CD4-positive, alpha-beta T cell (primary cell): Measurements from ENCODE around the gene ALK. TPM values are rescaled to one million over a fixed set of nuclear protein-coding genes. Genes with fewer than 3 reads are reported as not detected.

Experiments used
- ATAC-seq: fragments of 200-7000 bp; cut with Tn5 transposase; one replicate; pipeline ENCODE4 v1.10.0; 2022; ENCODE audit warnings: mild to moderate bottlenecking; ENCODE audit not compliant: poor library complexity
- CTCF ChIA-PET: fragments of 350-600 bp; sonication (Branson Sonifier 250); formaldehyde crosslinking; loops from one replicate; lab custom pipeline; 2021; ENCODE audit warnings: antibody characterized with exemption, inconsistent platforms; lab: Charles Lee
- POLR2A ChIA-PET: fragments of 350-600 bp; sonication (Branson Sonifier 250); formaldehyde crosslinking; loops from one replicate; lab custom pipeline; 2021; ENCODE audit warnings: antibody characterized with exemption, inconsistent platforms; lab: Charles Lee
- DNase-seq, 14 experiments: peaks; one replicate each; pipeline ENCODE4 v3.0.0-alpha.2; 2013 to 2020; ENCODE audit warnings: mixed read lengths in 2 of 14
- H3K27ac ChIP-seq, 2 donors: one replicate each; pipeline versions ENCODE4 v1.5.1 to v1.7.0; 2013; ENCODE audit warnings: low read length in 2 of 2, low read depth in 1 of 2, mild to moderate bottlenecking in 1 of 2
- H3K27me3 ChIP-seq, 2 experiments: 1 replicate in 1 of 2; 2 replicates in 1 of 2; pipeline versions ENCODE4 v1.6.1 to v1.7.0; 2013; ENCODE audit warnings: low read length in 2 of 2, control low read depth in 1 of 2, mild to moderate bottlenecking in 1 of 2, moderate library complexity in 1 of 2; ENCODE audit not compliant: insufficient read depth in 2 of 2, control insufficient read depth in 1 of 2
- H3K36me3 ChIP-seq: one replicate; pipeline ENCODE4 v1.6.1; 2013; ENCODE audit warnings: low read length, control low read depth; ENCODE audit not compliant: insufficient read depth
- H3K4me1 ChIP-seq: one replicate; pipeline ENCODE4 v1.6.1; 2013; ENCODE audit warnings: low read length, control low read depth; ENCODE audit not compliant: insufficient read depth
- H3K4me3 ChIP-seq: one replicate; pipeline ENCODE4 v1.5.1; 2013; ENCODE audit warnings: mild to moderate bottlenecking, low read length, moderate library complexity
- H3K9me3 ChIP-seq, 2 experiments: 1 replicate in 1 of 2; 2 replicates in 1 of 2; pipeline versions ENCODE4 v1.6.1 to v1.7.0; 2013; ENCODE audit warnings: low read length in 2 of 2, mild to moderate bottlenecking in 2 of 2, control low read depth in 1 of 2, moderate library complexity in 1 of 2; ENCODE audit not compliant: control insufficient read depth in 1 of 2, insufficient read depth in 1 of 2
- H3K27ac Mint-ChIP-seq: one replicate; pipeline ENCODE4 v1.8.0; 2020; ENCODE audit warnings: mixed read lengths
- H3K27me3 Mint-ChIP-seq: one replicate; pipeline ENCODE4 v1.8.0; 2021; ENCODE audit warnings: mixed read lengths
- H3K36me3 Mint-ChIP-seq: one replicate; pipeline ENCODE4 v1.8.0; 2021; ENCODE audit warnings: low read depth, mixed read lengths
- H3K4me1 Mint-ChIP-seq: one replicate; pipeline ENCODE4 v1.8.0; 2021; ENCODE audit warnings: low read depth, mixed read lengths
- H3K4me3 Mint-ChIP-seq: one replicate; pipeline ENCODE4 v1.8.0; 2020; ENCODE audit warnings: mild to moderate bottlenecking, mixed read lengths
- H3K9me3 Mint-ChIP-seq: one replicate; pipeline ENCODE4 v1.8.0; 2020; ENCODE audit warnings: mixed read lengths
- CTCF ChIP-seq: fragments of 200-600 bp; IDR thresholded peaks from one replicate; pipeline ENCODE4 v1.8.0; 2022; ENCODE audit warnings: antibody characterized with exemption, mild to moderate bottlenecking
- intact Hi-C, 2 experiments: fragments of 100-400 bp; cut with DNase I in 1 of 2; cut with micrococcal nuclease in 1 of 2; formaldehyde crosslinking; loops; one replicate each; pipeline versions ENCODE4 v1.15.1 to v1.9.0; 2023 to 2025; cut with DNase I, micrococcal nuclease
- total RNA-seq, 174 experiments: library from RNA in 2 of 174; stranded (reverse) in 2 of 174; gene quantifications; one replicate each; pipeline ENCODE4 v1.2.3 and lab custom pipeline; 2021 to 2026

Gene ALK
- total RNA-seq, 2 experiments from 2014 or later, result not detected

- ChIA-PET POLR2A (no interaction called here), CTCF (no interaction called here)
- H3K9me3 ChIP-seq, result peaks cover 0 to 4% of the 10 kb centered on the region in 2 experiments
- H3K27me3 Mint-ChIP-seq, result peaks cover 15% of the 10 kb centered on the region
- H3K4me3 Mint-ChIP-seq, result no peak overlapping the region
- H3K4me1 ChIP-seq, result no peaks in the 10 kb centered on the region
- peaks cover 2% of the 10 kb centered on the region for H3K9me3 Mint-ChIP-seq
- ATAC-seq (no peak), DNase-seq (no peak)
- intact Hi-C loops, result no loop called here
- H3K4me1 Mint-ChIP-seq, result no peaks in the 10 kb centered on the region
- H3K27ac ChIP-seq, result no peak overlapping the region
- no peak overlapping the region for H3K4me3 ChIP-seq
- H3K27ac Mint-ChIP-seq, result no peak overlapping the region
- no peaks in the 10 kb centered on the region for H3K36me3 ChIP-seq
- peaks cover 0 to 4% of the 10 kb centered on the region in 2 experiments for H3K27me3 ChIP-seq
- TF ChIP-seq CTCF, result no peak
- H3K36me3 Mint-ChIP-seq, result no peaks in the 10 kb centered on the region
Observed at GRCh38 chr2:29443151-29443550, 478.2 kb downstream of the ALK start.

- no peak overlapping the region for H3K4me3 ChIP-seq
- POLR2A ChIA-PET, result no interaction called here
- H3K36me3 Mint-ChIP-seq, result no peaks in the 10 kb centered on the region
- intact Hi-C loops, result no loop called here
- H3K9me3 ChIP-seq, result peaks cover 0 to 4% of the 10 kb centered on the region in 2 experiments
- H3K4me1 ChIP-seq, result no peaks in the 10 kb centered on the region
- no peaks in the 10 kb centered on the region for H3K36me3 ChIP-seq
- no peak overlapping the region for H3K4me3 Mint-ChIP-seq
- H3K9me3 Mint-ChIP-seq, result peaks cover 2% of the 10 kb centered on the region
- no peak overlapping the region for H3K27ac Mint-ChIP-seq
- ATAC-seq, result no peak
- no peaks in the 10 kb centered on the region for H3K4me1 Mint-ChIP-seq
- DNase-seq, result no peak
- H3K27ac ChIP-seq, result no peak overlapping the region
- peaks cover 12% of the 10 kb centered on the region for H3K27me3 Mint-ChIP-seq
- TF ChIP-seq CTCF, result no peak
- H3K27me3 ChIP-seq, result peaks cover 0 to 4% of the 10 kb centered on the region in 2 experiments
- CTCF ChIA-PET, result no interaction called here
Observed at GRCh38 chr2:29440921-29441623, 480.3 kb downstream of the ALK start.

GRCh38 chr2:29433920-29434319, 487.5 kb downstream of the ALK start:
- Mint-ChIP-seq H3K9me3 (no peaks in the 10 kb centered on the region), H3K4me1 (no peaks in the 10 kb centered on the region), H3K27ac (no peak overlapping the region), H3K36me3 (no peaks in the 10 kb centered on the region), H3K27me3 (no peaks in the 10 kb centered on the region), H3K4me3 (no peak overlapping the region)
- ATAC-seq, result no peak
- intact Hi-C loops, result no loop called here
- Histone ChIP-seq H3K4me3 (no peak overlapping the region), H3K9me3 (no peaks in the 10 kb centered on the region), H3K27ac (no peak overlapping the region), H3K27me3 (no peaks in the 10 kb centered on the region), H3K36me3 (no peaks in the 10 kb centered on the region), H3K4me1 (no peaks in the 10 kb centered on the region)
- ChIA-PET CTCF (no interaction called here), POLR2A (no interaction called here)
- DNase-seq, result no peak
- no peak for TF ChIP-seq CTCF
